ENCODE data around the gene PSTPIP1.

PSTPIP1 gene

DNA sequence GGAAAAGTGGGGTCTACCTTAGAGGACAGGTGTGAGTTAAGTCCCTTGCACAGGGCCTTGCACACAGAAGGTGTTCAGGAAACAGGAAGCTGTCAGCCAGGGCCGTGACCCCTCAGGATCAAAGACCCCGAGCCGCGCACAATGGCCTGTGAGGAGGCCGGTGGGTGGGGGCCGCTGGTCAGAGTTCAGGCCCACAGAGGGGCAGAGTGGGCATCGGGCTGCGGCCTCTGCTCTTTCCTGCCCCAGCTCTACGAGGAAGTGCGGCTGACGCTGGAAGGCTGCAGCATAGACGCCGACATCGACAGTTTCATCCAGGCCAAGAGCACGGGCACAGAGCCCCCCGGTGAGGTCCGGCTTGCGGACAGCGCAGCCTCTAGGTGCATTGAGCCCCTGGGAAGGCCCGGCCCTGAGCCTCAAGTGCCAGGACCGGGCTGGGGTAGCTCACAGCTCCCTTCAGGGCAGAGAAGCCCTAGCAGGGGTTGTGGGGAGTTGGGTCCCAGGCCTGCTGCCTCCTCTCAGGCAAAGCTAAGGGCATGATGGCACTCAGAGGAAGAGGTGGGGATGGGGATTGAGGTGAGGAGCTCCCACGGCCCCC is 37.2 kb downstream of the PSTPIP1 start:
- no peak for FAIRE-seq

DNA sequence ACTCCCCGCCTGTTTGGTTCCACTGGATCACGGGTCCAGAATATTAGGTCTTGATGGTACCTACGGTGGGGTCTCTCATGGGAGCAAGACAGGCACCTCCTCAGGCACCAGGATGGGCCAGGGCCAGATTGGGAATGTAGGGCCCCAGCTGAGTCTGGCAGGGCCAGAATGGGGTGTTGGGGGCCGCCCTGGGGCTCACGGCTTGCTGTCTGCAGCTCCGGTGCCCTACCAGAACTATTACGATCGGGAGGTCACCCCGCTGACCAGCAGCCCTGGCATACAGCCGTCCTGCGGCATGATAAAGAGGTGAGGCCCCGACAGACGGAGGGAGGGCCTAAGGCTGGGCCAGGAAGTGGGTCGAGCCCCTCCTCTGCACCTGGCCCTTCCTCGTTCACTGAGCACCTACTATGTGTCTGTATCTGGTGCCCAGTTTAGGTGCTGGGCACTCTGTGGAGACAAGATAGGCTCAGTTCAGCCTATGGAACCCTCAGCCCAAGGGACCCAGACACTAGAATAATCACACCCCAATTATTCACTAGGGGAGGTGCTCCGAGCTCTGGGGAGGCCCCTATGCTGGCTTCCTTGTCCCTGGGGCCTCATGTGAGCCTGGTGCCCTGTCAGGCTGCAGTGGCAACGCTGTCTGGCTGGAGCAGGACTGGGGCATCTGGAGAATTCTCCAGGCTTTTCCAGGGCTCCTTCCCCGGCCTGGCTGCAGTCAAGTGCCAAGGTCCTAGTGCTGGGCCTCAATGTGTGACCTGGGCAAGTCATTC is 37.9 kb downstream of the PSTPIP1 start:
- FAIRE-seq: no peak

DNA sequence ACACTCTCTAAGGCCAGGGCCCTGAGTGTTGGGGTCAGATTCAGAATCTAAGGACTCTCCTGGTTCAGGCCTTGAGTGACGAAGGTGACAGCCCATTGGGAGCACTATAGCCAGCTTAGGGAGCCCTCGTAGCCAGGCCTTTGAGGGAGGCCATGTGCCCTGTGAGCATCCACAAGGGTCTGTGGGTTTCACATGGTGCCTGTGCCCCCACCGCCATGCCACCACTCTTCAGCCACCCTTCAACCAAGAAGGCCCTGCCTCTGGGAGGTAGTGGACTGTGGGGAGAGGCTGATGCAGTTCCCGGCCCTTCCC is 38.4 kb downstream of the PSTPIP1 start:
- FAIRE-seq: no peak

DNA sequence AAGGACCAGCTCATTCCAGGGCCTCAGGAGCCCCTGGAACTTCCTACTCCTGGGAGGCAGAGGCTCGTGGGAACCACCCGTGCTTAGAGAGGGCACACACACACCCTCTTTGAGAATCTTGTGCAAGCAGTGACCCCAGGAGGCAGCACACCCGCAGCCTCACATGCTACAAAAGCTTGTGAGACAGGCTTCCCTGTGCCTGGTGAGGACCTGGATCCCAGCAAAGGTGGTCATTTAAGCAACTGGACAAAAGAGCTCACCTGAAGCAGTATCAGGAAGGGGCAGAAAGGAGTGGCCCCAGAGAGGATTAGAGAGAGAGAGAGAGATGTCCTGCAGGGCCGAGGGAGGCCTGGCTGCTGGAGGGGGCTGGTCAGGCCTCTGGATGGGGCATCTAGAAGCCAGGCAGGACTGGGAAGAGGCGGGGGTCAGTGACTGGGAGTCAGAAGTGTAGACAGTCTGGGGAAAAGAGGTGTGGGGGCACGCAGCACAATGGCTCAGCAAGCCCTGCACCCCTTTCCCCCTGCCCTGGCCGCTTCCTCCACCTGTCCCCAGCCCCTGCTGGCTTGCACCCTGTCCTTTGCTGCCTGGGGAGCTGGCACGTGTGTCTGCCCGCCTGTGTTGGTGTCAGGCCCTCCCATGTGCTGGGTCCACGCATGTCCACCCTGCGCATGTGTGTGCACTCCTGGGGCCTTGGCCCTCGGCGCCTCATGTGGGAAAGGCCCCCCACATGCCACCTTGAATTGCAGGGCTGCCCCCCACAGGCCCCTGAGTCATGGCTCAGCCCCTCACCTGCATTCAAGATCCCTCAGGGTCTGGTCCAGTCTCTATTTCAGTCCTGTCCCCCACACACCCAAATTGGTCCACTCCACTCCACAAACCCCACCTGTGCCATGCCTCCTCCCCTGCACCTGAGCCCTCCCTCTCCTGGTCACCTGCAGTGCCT is 39.1 kb downstream of the PSTPIP1 start:
- no peak for FAIRE-seq

DNA sequence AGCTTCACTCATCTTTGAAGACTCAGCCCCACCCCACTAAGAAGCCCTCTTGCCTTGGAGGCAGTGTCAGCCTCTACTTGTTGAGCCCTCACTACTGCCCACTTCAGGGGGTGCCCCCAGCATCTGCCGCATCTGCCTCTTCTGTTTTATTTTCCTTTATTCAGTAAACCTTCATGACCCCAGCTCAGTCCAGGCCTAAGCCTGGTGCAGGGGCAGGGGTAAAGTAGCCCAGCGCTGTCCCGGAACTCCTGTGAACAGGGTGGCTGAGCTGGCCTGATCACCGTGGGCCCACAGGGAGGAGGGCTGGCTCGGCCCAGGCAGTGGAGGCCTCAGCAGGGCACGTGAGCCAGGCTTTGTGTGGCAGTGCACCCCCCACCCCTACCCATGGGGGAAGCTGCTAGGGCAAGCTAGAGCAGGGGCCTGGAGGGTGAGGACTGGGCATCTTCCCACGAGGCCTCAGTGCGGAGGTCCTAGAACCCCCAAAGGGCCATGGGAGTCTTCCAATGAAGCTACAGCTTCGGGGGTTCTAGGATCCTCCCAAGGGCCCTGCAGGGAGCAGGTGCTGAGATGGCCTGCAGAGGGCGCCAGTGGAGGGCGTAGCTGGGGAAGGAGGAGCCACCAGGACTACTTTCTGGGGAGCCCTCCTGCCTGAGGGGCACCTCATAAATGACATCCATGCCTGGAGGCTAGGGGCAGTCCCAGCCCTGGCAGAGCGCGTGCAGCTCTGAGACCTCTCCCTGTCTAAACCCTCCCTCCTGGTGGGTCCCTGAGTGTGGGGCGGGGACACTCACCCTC is 40.0 kb downstream of the PSTPIP1 start:
- FAIRE-seq: no peak

DNA sequence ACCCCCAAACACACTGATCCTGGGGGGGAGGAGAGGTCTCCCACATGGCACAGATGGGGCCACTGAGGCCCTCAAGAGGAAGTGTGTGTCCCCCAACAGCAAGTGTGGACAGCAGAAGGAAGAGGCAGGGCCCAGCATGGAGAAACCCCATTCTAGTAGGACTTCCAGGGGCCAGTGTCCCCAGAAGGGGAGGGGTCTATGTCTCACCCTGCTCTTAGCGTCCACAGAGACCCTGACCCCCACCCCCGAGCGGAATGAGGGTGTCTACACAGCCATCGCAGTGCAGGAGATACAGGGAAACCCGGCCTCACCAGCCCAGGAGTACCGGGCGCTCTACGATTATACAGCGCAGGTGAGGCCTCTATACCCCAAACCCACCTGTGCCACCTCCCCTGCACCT is 40.7 kb downstream of the PSTPIP1 start:
- no peak for FAIRE-seq

DNA sequence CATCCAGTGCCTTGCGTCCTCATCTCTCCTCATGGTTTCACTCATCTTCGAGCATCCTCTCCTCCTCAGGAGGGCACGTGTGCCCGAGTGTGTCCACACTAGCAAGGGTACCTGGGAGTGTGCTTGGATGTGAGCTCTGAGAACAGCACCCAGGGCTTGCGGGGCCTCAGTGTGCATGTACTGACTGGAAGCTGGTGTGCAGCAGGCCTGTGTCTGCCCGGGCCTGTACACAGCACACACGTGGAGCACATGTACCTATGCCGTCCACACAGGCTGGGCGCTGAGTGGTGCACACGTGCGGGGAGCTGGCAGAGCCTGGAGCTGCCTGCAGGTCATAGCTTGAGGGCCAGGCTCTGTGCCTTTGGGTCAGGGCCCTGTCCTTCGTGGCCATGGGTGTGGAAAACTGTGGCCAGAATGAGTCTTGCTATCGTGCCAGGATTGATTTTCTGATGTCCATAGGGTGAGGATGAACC is 41.1 kb downstream of the PSTPIP1 start:
- FAIRE-seq: no peak

DNA sequence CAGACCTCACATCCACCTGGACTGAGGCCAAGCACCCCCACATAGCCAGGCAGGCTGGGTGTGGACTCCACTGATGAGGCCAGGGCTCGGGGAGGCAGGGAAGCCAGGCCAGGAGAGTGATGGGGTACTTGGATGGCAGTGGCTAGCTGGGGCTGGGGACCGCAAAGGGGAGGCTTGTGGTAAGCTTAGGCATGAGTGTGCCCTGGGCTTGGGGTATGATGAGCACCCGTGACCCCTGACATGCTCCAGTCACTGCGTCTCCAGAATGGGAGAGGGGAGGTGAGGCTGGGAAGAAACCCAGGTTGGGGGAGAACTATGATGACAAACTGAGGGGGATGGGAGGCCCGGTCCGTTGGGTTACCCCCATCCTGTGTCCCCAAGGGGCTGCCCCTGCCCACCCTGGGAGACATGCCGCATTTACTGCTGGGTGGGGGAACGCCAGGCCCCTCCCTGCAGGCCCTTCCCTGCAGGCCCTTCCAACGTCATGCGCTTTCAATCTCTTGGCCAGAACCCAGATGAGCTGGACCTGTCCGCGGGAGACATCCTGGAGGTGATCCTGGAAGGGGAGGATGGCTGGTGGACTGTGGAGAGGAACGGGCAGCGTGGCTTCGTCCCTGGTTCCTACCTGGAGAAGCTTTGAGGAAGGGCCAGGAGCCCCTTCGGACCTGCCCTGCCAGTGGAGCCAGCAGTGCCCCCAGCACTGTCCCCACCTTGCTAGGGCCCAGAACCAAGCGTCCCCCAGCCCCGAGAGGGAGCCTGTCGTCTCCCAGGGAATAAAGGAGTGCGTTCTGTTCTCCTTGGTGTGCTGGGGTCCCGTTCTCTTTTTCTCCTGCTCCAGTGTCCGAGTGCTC is 41.8 kb downstream of the PSTPIP1 start:
- FAIRE-seq: no peak

DNA sequence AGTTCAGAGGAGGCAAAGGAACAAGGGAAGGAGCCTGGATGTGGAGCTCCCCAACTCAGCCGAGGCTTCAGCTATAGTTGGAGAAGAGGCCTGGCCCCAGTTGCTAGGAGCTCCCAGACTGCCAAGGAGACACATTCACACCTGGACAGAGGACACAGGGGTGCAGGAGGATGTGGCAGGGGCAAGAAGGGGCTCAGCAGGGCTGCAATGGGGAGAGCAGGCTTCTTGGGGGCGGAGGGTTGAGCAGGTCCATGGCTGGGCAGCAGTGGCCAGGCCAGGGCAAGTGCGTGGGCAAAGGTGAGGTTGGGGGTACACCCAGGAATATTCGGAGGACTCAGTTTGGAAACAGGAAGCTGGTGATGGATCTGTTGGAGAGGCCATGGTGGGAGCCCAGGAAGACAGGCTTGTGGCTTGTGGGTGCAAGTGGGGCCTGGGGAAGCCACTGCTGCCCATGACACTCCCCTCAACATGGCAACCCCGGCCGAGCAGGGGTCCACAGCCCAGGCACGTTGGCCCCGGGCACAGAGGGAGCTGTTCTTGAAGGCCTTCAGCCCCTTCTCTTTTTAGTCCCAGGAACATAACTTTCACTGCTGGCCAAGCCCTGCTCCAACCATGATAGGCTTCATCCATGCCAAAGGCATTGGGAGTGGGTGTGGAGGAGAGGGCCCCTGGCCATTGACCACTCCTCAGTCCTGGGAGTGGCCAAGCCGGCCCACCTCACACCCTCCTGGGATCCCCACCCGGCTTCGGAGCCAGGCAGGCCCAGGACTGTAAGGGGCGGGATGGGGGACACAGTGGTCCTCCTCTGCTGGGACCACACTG is 42.7 kb downstream of the PSTPIP1 start:
- FAIRE-seq: no peak

DNA sequence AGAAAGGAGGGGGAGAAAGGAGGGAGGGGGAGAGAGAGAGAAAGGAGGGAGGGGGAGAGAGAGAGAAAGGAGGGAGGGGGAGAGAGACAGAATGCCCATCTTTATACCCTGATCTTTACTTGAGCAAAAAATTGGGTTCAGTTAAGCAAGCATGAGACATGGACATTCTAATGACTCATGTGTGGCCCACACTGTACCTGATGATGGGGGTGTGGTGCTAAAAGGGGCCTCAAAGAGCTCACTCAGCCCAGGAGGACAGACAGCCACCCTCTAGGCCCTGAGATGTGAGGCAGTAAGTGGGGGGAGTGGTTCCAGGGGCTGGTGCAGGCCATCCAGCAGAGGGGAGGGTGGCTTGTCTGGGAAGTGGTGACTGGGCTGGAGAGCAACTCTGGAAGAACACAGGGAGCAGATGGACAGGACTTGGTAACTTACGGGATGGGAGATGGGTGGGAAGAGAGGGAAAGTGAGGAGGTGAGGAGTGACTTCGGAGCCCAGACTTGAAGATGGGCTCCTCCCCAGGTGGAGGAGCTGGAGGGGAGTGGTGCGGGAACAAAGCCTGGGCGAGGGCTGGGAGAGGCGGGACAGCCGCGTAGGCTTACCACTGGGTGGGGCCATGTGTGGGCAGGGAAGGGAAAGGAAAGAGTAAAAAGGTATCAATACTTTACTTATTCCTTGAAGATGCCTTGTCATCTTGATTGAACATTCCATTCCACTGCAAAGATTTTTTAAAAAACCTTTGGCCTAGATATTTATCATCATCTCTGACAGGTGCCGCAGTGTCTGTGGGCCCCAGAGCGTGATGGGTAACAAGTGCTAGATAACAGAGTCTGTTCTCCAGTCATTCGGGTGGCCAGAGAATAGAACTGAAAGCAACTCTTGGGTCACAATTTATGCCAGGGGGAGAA is 43.6 kb downstream of the PSTPIP1 start:
- FAIRE-seq: no peak

DNA sequence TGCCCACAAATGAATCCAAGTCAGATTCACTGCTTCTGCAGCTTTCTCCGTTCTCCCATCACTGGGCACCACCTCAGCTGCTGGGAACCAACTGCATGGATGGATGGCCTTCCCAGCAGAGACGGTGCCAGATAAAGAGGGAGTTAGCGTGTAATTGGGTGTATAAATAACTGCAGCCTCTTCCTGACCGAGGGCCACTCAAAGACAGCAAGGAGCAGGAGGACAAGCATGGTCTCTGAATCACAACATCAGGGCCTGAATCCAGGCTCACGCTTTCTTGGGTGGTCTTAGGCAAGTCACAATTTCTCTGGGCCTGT is 44.2 kb downstream of the PSTPIP1 start:
- FAIRE-seq: no peak

DNA sequence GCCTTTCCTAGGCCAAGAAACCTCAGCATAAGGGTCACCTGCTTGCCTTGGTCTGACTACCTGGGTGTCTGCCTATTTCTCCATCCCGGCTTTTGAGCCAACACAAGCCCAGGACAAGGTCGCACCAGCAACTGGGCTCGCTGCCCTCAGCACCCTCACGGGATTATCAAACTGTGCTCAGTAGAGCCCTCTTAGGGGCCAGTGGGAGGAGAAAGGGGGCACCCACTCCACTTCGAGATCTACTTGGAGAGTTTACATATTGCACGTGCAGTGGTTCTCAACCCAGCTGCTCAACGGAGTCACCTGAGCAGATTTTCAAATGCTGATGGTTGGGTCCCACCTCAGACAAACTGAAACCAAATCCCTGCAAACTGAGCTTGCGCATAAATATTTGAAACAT is 44.9 kb downstream of the PSTPIP1 start:
- FAIRE-seq: no peak

DNA sequence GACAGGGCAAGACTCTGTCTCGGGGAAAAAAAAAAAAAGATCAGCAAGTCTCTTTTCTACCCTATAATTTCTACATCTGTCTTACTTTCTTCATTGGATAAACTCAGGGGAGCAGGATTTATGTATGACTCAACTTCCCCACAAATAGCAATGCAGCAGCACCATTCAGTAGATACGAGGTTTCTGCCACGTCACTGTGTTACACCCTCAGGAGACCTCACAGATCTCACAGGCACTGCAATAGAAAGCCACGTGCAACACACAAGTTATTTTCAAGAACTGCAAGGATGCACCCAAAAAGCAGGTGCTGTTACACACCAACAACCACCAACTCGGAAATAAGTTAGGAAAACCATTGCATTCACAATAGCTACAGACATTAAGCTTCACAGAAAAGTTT is 45.7 kb downstream of the PSTPIP1 start:
- FAIRE-seq: no peak

DNA sequence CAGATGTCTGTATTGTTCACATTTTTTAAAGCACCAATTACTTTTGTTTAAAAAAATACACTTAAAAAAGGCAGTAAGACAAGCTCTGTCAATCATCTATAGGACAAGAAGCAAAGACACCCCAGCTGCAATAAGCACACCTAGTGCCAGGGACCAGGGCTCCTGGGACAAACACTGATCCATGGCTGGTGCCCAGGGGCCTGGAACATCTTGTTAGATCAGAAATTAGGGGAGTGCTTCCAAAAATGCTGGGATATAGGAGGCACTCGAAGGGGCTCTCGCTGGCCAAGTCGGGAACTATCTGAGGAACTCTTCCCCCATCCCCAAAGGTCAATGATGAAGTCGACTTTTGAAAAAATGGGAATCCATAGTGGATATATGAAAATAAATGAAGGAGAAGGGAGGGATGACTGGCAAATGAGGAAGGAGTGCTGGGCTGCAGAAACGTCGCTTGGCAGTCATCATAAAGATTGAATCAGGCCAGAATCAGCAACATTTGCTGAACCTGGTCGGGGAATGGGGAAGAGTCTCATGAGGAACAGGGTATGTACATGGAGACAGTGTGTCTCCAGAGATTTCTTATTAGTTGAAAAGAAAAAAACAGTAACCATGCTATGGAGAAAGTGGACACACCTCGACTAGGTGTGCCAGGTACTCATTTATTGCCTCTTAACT is 47.5 kb downstream of the PSTPIP1 start:
- no peak for FAIRE-seq

DNA sequence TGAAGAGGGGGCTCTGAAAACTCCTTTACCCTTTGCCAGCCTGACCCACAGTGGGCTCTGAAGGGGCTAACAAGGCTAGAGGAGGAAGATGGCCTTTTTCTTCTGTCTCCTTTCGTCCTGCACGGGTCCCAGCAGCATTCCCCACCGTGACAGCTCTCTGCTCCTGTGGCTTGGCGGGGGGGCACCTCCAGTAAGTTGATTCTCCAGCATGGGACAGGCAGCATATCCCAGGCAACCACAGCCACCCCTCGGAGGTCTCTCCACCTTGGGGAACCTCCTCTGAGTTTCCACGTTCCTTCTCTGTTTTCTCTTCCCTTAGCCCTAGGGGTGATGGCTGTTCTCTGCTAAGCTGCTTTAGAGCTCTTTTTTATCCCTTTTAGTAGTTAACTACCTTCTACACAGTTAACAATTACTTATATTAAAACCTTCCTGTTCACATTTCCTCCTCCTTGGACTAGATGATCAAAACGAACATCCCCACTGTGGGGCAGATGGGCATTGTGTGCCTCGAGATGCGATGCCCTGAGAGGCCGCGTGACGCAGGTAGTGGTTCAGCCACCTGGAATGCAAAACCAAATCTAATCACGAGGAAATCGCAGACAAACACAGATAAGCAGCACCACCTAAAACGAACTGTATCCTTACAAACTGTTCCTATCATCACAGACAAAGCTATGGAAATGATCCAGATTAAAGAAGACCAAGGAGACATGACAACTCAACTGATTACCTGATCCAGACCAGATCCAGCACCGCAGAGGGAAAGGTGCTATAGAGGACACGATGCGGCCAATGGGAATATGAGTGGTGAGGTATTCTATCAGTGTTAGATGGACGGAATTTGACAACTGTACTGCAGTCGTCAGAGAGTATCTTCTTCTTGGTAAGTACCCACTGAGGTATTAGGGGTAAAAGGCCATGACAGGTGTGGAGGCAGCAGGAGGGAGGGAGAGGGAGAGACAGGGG is 48.3 kb downstream of the PSTPIP1 start:
- FAIRE-seq: no peak

DNA sequence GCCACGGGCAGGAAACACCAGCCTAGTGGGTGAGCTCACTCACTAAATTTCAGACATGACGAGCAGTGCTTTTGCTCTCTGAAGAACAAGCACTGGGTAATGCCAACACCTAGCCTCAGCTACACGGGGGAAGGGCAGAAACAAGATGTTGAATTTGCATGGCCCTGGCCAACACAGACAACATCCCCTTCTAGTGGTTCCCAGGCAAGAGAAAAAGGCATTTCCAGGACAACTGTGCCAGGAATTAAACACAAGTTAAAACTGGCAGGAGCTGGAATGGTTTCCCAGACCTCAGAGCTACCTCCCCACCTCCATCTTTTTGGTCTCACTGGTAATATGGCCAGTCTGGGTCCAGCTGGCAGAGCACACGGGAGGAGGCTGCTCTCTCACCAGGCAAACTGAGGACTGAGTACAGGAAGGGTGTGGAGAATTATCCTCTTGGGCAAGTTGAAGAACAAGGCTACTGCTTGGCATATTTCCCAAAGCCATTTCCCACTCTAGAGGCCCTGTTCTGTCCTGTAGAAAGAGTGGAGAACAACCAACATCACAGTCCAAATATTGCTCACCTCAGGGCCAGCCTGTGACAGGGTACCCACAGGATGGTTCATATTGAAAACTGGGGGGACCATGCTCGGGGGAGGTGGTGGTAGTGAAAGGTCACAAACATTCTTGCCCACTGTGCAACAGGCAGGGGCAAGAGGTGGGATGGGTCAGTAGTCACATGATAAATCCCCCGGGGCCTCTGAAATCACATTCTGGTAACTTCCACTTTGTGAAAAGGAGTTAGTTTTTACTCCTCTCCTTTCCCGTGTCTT is 49.5 kb downstream of the PSTPIP1 start:
- FAIRE-seq: no peak

DNA sequence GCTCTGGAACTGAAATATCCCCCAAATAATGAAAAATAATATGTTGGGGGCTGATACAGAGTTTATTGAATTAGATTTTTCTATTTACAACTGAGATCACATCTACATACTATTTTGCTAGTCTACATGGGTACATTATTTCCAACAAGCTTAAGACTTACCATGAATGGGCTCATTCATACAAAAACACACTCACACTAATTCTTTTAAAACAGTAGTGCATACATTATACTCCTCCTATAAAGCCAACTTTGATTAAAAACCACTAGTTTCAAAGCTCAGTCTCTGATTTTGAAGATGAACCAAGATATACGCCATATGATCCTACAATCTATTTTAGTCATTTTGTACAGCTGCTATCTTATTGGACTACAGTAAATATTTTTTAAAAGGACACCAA is 51.1 kb downstream of the PSTPIP1 start:
- no peak for FAIRE-seq
